ENCODE data around the gene DNAH17. TPM values are rescaled to one million over a fixed set of nuclear protein-coding genes. Genes with fewer than 3 reads are reported as not detected.

The DNAH17 gene
- total RNA-seq, 1 donor from 2014 or later: not detected

GRCh38 chr17:78620099-78620498 is 42.9 kb upstream of the DNAH17 start:
- intact Hi-C loops (cut with DNase I): no loop called here
- no peak for DNase-seq (ENCODE audit: low spot score in 2 of 2)
- H3K36me3 ChIP-seq: no peaks in the 10 kb centered on the region
- H3K4me1 ChIP-seq: peaks cover 3 to 15% of the 10 kb centered on the region in 2 donors
- no peak overlapping the region for H3K27ac ChIP-seq
- no peaks in the 10 kb centered on the region for H3K9me3 ChIP-seq
- H3K27me3 ChIP-seq: no peaks in the 10 kb centered on the region
- TF ChIP-seq, protein P1, sequence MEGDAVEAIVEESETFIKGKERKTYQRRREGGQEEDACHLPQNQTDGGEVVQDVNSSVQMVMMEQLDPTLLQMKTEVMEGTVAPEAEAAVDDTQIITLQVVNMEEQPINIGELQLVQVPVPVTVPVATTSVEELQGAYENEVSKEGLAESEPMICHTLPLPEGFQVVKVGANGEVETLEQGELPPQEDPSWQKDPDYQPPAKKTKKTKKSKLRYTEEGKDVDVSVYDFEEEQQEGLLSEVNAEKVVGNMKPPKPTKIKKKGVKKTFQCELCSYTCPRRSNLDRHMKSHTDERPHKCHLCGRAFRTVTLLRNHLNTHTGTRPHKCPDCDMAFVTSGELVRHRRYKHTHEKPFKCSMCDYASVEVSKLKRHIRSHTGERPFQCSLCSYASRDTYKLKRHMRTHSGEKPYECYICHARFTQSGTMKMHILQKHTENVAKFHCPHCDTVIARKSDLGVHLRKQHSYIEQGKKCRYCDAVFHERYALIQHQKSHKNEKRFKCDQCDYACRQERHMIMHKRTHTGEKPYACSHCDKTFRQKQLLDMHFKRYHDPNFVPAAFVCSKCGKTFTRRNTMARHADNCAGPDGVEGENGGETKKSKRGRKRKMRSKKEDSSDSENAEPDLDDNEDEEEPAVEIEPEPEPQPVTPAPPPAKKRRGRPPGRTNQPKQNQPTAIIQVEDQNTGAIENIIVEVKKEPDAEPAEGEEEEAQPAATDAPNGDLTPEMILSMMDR (IDR thresholded peaks at IDR 0.05): no peak
- no peak overlapping the region for H3K4me3 ChIP-seq

DNA sequence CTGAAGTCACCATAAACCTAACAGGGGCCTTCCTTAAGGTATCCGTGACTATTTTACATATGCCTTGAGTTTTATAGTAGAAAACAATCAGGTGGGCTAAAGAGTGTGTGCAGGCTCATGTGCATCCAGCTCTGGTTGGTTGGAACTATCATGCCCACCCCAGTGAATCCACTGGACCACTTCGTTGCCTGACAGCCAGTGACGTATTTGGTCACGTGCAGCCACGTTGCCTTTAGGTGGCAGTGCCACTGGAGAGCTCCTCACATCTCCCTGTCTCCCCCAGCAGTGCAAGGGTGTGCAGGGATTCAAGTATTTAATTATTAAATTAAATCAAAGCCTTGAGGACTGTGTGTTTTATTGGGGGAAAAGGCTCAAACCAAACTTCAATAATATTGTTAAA is 42.1 kb upstream of the DNAH17 start:
- no peak for DNase-seq (ENCODE audit: low spot score in 2 of 2)
- TF ChIP-seq, protein P1 (IDR thresholded peaks at IDR 0.05): no peak
- Histone ChIP-seq H3K4me1 (peaks cover 3 to 15% of the 10 kb centered on the region in 2 donors), H3K27ac (no peak overlapping the region), H3K27me3 (no peaks in the 10 kb centered on the region), H3K9me3 (no peaks in the 10 kb centered on the region), H3K4me3 (no peak overlapping the region), H3K36me3 (no peaks in the 10 kb centered on the region)
- intact Hi-C loops (cut with DNase I): no loop called here

GRCh38 chr17:78618264-78619066 is 41.3 kb upstream of the DNAH17 start:
- Histone ChIP-seq H3K9me3 (no peaks in the 10 kb centered on the region), H3K27me3 (no peaks in the 10 kb centered on the region), H3K4me3 (no peak overlapping the region), H3K36me3 (no peaks in the 10 kb centered on the region), H3K4me1 (peaks cover 3 to 15% of the 10 kb centered on the region in 2 donors), H3K27ac (no peak overlapping the region)
- intact Hi-C loops (cut with DNase I): no loop called here
- TF ChIP-seq, protein P1 (IDR thresholded peaks at IDR 0.05): no peak
- peak in 1 of 2 donors; percentile 72 for DNase-seq (ENCODE audit: low spot score in 2 of 2)

GRCh38 chr17:78617511-78618061 is 40.4 kb upstream of the DNAH17 start:
- Histone ChIP-seq H3K27me3 (no peaks in the 10 kb centered on the region), H3K27ac (peak overlapping the region; percentile 27 to 44), H3K4me1 (peaks cover 3 to 15% of the 10 kb centered on the region in 2 donors), H3K4me3 (no peak overlapping the region), H3K36me3 (no peaks in the 10 kb centered on the region), H3K9me3 (no peaks in the 10 kb centered on the region)
- no peak for DNase-seq (ENCODE audit: low spot score in 2 of 2)
- TF ChIP-seq, protein P1 (IDR thresholded peaks at IDR 0.05): no peak
- intact Hi-C loops (cut with DNase I): no loop called here

DNA sequence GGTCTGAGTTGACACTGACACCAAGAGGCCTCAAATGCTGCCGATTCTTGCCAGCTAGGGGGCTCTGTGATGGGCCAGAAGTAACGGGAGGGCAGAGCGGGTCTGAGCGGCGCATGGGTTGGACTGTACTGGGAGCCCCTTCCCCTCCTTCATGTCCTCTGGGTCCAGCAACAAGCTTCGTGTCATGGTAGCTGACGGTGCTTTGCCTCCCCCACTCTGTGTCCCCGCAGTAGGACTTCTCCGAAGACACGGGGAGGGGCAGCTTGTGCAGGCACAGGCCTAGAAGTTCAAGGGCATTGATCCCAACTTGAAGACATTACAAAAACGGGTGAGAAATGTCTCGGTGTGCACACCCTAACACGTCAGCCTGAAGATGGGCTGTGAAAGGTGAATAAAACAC is 39.8 kb upstream of the DNAH17 start:
- Histone ChIP-seq H3K4me3 (no peak overlapping the region), H3K27ac (peak overlapping the region in 1 of 2 donors; percentile 44), H3K9me3 (no peaks in the 10 kb centered on the region), H3K36me3 (no peaks in the 10 kb centered on the region), H3K4me1 (peaks cover 3 to 17% of the 10 kb centered on the region in 2 donors), H3K27me3 (no peaks in the 10 kb centered on the region)
- TF ChIP-seq, protein P1 (IDR thresholded peaks at IDR 0.05): no peak
- DNase-seq (ENCODE audit: low spot score in 2 of 2): no peak
- intact Hi-C loops (cut with DNase I): no loop called here

All from ascending aorta (tissue), 2 donors.